Ureter (tissue), 1 donor: ENCODE data around the gene ADAM33. TPM values are rescaled to one million over a fixed set of nuclear protein-coding genes. Genes with fewer than 3 reads are reported as not detected.

ENCODE experiments used
- DNase-seq: peaks from one replicate; pipeline ENCODE4 v3.0.0-alpha.2; 2020; ENCODE audit warnings: low spot score
- total RNA-seq: library from RNA; stranded (reverse); gene quantifications from one replicate; pipeline ENCODE4 v1.2.4, GENCODE V29; 2023
- donor health status: DM: yes; HTN: yes; CAD: no.

The ADAM33 gene
- total RNA-seq, 1 donor from 2014 or later = 56.9 TPM

GRCh38 chr20:3686867-3687321 lies 5.1 kb upstream of the ADAM33 start:
- DNase-seq = peak; percentile 86

- DNase-seq = no peak
Measured at GRCh38 chr20:3686421-3686820, 4.6 kb upstream of the ADAM33 start.

- no peak for DNase-seq
Measured at GRCh38 chr20:3685341-3685740, 3.5 kb upstream of the ADAM33 start.

GRCh38 chr20:3681352-3681930 lies 369 bp downstream of the ADAM33 start:
- DNase-seq = no peak

GRCh38 chr20:3680701-3681351 lies 984 bp downstream of the ADAM33 start:
- DNase-seq = no peak

- DNase-seq = no peak
Measured at GRCh38 chr20:3679749-3680700, 1.8 kb downstream of the ADAM33 start.

- DNase-seq = no peak
Measured at GRCh38 chr20:3678856-3679720, 2.7 kb downstream of the ADAM33 start.

- no peak for DNase-seq
Measured at GRCh38 chr20:3678198-3678597, 3.6 kb downstream of the ADAM33 start.

GRCh38 chr20:3677733-3678132 lies 4.1 kb downstream of the ADAM33 start:
- DNase-seq = no peak

- DNase-seq = no peak
Measured at GRCh38 chr20:3674995-3675900, 6.6 kb downstream of the ADAM33 start.

GRCh38 chr20:3674447-3674846 lies 7.4 kb downstream of the ADAM33 start:
- DNase-seq = no peak

GRCh38 chr20:3673221-3674070 lies 8.4 kb downstream of the ADAM33 start:
- no peak for DNase-seq

GRCh38 chr20:3672547-3673171 lies 9.2 kb downstream of the ADAM33 start:
- no peak for DNase-seq

- DNase-seq = no peak
Measured at GRCh38 chr20:3671986-3672546, 9.7 kb downstream of the ADAM33 start.

- no peak for DNase-seq
Measured at GRCh38 chr20:3670945-3671344, 10.9 kb downstream of the ADAM33 start.

- DNase-seq = no peak
Measured at GRCh38 chr20:3670511-3670910, 11.3 kb downstream of the ADAM33 start.

- DNase-seq = no peak
Measured at GRCh38 chr20:3669710-3670367, 12.0 kb downstream of the ADAM33 start.

- no peak for DNase-seq
Measured at GRCh38 chr20:3667434-3668037, 14.3 kb downstream of the ADAM33 start.
